Keratinocyte (primary cell): ENCODE measurements around the gene VPS13C. TPM values are rescaled to one million over a fixed set of nuclear protein-coding genes. Genes with fewer than 3 reads are reported as not detected.

Source experiments
- DNase-seq: peaks from one replicate; pipeline ENCODE4 v3.0.0-alpha.2; 2011; ENCODE audit warnings: low read depth, missing footprints, low spot score
- FAIRE-seq: peaks from 2 replicates; lab custom pipeline; 2011; peaks lifted over from hg19 to GRCh38; lab: Jason Lieb, UNC
- H2AFZ ChIP-seq: 2 replicates; pipeline ENCODE4 v1.6.0; 2012; ENCODE audit warnings: low read length, control low read depth, inconsistent platforms; ENCODE audit not compliant: control insufficient read depth
- H3K27ac ChIP-seq: 2 replicates; pipeline ENCODE4 v1.5.1; 2011; ENCODE audit warnings: low read length; ENCODE audit not compliant: control insufficient read depth, insufficient read depth
- H3K27me3 ChIP-seq: 3 replicates; pipeline ENCODE4 v1.6.0; 2011; ENCODE audit warnings: low read length; ENCODE audit not compliant: control insufficient read depth, insufficient read depth; ENCODE audit errors: extremely low read depth
- H3K36me3 ChIP-seq, 2 experiments: 2 replicates in 1 of 2; 3 replicates in 1 of 2; pipeline ENCODE4 v1.5.1; 2011; ENCODE audit warnings: low read length in 2 of 2, mild to moderate bottlenecking in 1 of 2; ENCODE audit not compliant: control insufficient read depth in 2 of 2, insufficient read depth in 2 of 2; ENCODE audit errors: extremely low read depth in 1 of 2
- H3K4me1 ChIP-seq: 3 replicates; pipeline ENCODE4 v1.5.1; 2011; ENCODE audit warnings: low read length; ENCODE audit not compliant: control insufficient read depth, insufficient read depth; ENCODE audit errors: extremely low read depth
- H3K4me2 ChIP-seq: 3 replicates; pipeline ENCODE4 v1.6.0; 2011; ENCODE audit warnings: low read depth, low read length; ENCODE audit not compliant: control insufficient read depth, insufficient read depth; ENCODE audit errors: extremely low read depth
- H3K4me3 ChIP-seq, 3 experiments: fragments of 200-600 bp in 1 of 3; sonication (generic) in 1 of 3; 2 replicates in 2 of 3; 3 replicates in 1 of 3; pipeline ENCODE4 v1.5.1; 2011 to 2016; ENCODE audit warnings: low read length in 3 of 3, mild to moderate bottlenecking in 3 of 3, control low read depth in 2 of 3, inconsistent platforms in 1 of 3, low read depth in 1 of 3, mixed read lengths in 1 of 3, mixed run types in 1 of 3, moderate library complexity in 1 of 3; ENCODE audit not compliant: control insufficient read depth in 2 of 3, insufficient read depth in 2 of 3; ENCODE audit errors: extremely low read depth in 1 of 3
- H3K79me2 ChIP-seq: 2 replicates; pipeline ENCODE4 v1.6.0; 2012; ENCODE audit warnings: low read length; ENCODE audit not compliant: control insufficient read depth, insufficient read depth
- H3K9ac ChIP-seq: 3 replicates; pipeline ENCODE4 v1.6.0; 2011; ENCODE audit warnings: low read length; ENCODE audit not compliant: control insufficient read depth, insufficient read depth; ENCODE audit errors: extremely low read depth
- H3K9me1 ChIP-seq: 3 replicates; pipeline ENCODE4 v1.6.0; 2011; ENCODE audit warnings: low read length; ENCODE audit not compliant: control insufficient read depth, insufficient read depth; ENCODE audit errors: extremely low read depth
- H3K9me3 ChIP-seq: 2 replicates; pipeline ENCODE4 v1.5.1; 2012; ENCODE audit warnings: low read depth, low read length; ENCODE audit not compliant: control insufficient read depth
- H4K20me1 ChIP-seq: 3 replicates; pipeline ENCODE4 v1.6.0; 2011; ENCODE audit warnings: low read length; ENCODE audit not compliant: control insufficient read depth, insufficient read depth; ENCODE audit errors: extremely low read depth
- CTCF ChIP-seq, 3 experiments: IDR thresholded peaks in 1 of 3; conservative IDR thresholded peaks in 1 of 3; optimal IDR thresholded peaks in 1 of 3; 2 replicates in 2 of 3; 3 replicates in 1 of 3; pipeline versions ENCODE3 to v1.5.1; 2011; ENCODE audit warnings: low read length in 3 of 3, mild to moderate bottlenecking in 3 of 3, moderate library complexity in 2 of 3, control low read depth in 1 of 3, inconsistent platforms in 1 of 3; ENCODE audit not compliant: insufficient read depth in 2 of 3; ENCODE audit errors: extremely low read depth in 1 of 3
- EZH2 ChIP-seq: IDR thresholded peaks from one replicate; pipeline ENCODE4 v1.6.1; 2012; ENCODE audit warnings: inconsistent platforms, mild to moderate bottlenecking, low read length, moderate library complexity
- dilution Hi-C: fragments of 300-500 bp; cut with MboI; formaldehyde crosslinking; loops from one replicate; pipeline ENCODE4 v1.7.0; 2020; ENCODE audit warnings: low sequenced_read_pairs; ENCODE audit not compliant: extremely low pct_ligation_motif_present
- polyA plus RNA-seq, 5 experiments: library from polyadenylated mRNA; depleted of rRNA in 3 of 5; stranded (reverse) in 3 of 5; stranded (forward) in 1 of 5; unstranded in 1 of 5; fragments of >200 nt; gene quantifications; 1 replicate in 1 of 5; 2 replicates in 3 of 5; 3 replicates in 1 of 5; pipeline versions ENCODE4 v1.2.1 to v1.2.3, GENCODE V29; 2011 to 2012; ENCODE audit warnings: missing spikeins in 2 of 5, low read depth in 1 of 5, low replicate concordance in 1 of 5

VPS13C gene
- polyA plus RNA-seq, 1 donor (not counting 4 experiments of a cell fraction or from before 2014, with no cell fraction given): 13.5 TPM

- H3K4me2 ChIP-seq: no peak overlapping the region
- no peak overlapping the region for H3K27ac ChIP-seq
- H3K4me3 ChIP-seq: no peak overlapping the region
- no peaks in the 10 kb centered on the region for H3K9me1 ChIP-seq
- H3K9me3 ChIP-seq: no peaks in the 10 kb centered on the region
- H2AFZ ChIP-seq: no peak overlapping the region
- FAIRE-seq: no peak
- H3K4me1 ChIP-seq: no peaks in the 10 kb centered on the region
- TF ChIP-seq CTCF (optimal IDR thresholded peaks at IDR 0.05 in 1 of 3, IDR thresholded peaks at IDR 0.05 in 1 of 3, conservative IDR thresholded peaks at IDR 0.05 in 1 of 3; ENCODE audit: extremely low read depth in 1 of 3, insufficient read depth in 2 of 3, low read length in 3 of 3) (no peak), EZH2 (no peak)
- no peaks in the 10 kb centered on the region for H3K27me3 ChIP-seq
- DNase-seq: no peak
- H3K36me3 ChIP-seq: no peaks in the 10 kb centered on the region
- H3K79me2 ChIP-seq: no peaks in the 10 kb centered on the region
- dilution Hi-C loops: no loop called here
- H4K20me1 ChIP-seq: no peaks in the 10 kb centered on the region
- H3K9ac ChIP-seq: no peak overlapping the region
These were observed 34.1 kb upstream of the VPS13C start for GRCh38 chr15:62094388-62094787.

- Histone ChIP-seq H3K36me3 (no peaks in the 10 kb centered on the region), H3K9me1 (no peaks in the 10 kb centered on the region), H3K9ac (no peak overlapping the region), H3K27ac (no peak overlapping the region), H3K9me3 (no peaks in the 10 kb centered on the region), H3K79me2 (no peaks in the 10 kb centered on the region), H3K27me3 (no peaks in the 10 kb centered on the region), H3K4me3 (no peak overlapping the region), H3K4me1 (no peaks in the 10 kb centered on the region), H4K20me1 (no peaks in the 10 kb centered on the region), H2AFZ (no peak overlapping the region), H3K4me2 (no peak overlapping the region)
- FAIRE-seq (no peak), DNase-seq (no peak)
- no peak for TF ChIP-seq EZH2
- TF ChIP-seq CTCF (optimal IDR thresholded peaks at IDR 0.05 in 1 of 3, IDR thresholded peaks at IDR 0.05 in 1 of 3, conservative IDR thresholded peaks at IDR 0.05 in 1 of 3; ENCODE audit: extremely low read depth in 1 of 3, insufficient read depth in 2 of 3, low read length in 3 of 3): no peak
- dilution Hi-C loops: no loop called here
These were observed 33.6 kb upstream of the VPS13C start for GRCh38 chr15:62093809-62094208.
